HG03565 (cell line): ENCODE measurements around the gene TIMM23.
"Not testable (repeated sequence)": the region's sequence is repeated elsewhere in the genome, so short reads cannot be mapped to it uniquely, and the experiment has no call there.

Experiments
- ATAC-seq: cut with Tn5 transposase; IDR thresholded peaks from one replicate; pipeline ENCODE4 v1.9.1; 2021; ENCODE audit warnings: mild to moderate bottlenecking, moderate library complexity; ENCODE audit not compliant: unreplicated experiment

TIMM23 gene

GRCh38 chr10:45985590-45985989 lies 13.3 kb downstream of the TIMM23 start:
- ATAC-seq, result not testable (repeated sequence)

DNA sequence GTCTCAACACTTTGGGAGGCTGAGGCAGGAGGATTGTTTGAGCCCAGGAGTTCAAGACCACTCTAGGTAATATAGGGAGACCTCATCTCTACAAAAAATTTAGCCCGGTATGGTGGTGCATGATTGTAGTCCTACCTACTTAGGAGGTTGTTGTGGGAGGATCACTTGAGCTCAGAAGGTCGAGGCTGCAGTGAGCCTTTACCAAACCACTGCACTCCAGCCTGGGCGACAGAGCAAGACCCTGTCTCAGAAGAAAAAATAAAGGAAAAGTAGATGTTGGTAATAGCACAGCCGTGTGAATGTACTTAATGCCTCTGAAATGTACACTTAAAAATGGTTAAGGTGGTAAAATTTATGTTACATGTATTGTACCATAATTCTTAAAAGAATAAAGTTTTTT lies 25.3 kb downstream of the TIMM23 start:
- no peak for ATAC-seq

- ATAC-seq, result no peak
Measured at GRCh38 chr10:45997994-45998763, 25.9 kb downstream of the TIMM23 start.

- not testable (repeated sequence) for ATAC-seq
Measured at GRCh38 chr10:45999955-46000354, 27.7 kb downstream of the TIMM23 start.

DNA sequence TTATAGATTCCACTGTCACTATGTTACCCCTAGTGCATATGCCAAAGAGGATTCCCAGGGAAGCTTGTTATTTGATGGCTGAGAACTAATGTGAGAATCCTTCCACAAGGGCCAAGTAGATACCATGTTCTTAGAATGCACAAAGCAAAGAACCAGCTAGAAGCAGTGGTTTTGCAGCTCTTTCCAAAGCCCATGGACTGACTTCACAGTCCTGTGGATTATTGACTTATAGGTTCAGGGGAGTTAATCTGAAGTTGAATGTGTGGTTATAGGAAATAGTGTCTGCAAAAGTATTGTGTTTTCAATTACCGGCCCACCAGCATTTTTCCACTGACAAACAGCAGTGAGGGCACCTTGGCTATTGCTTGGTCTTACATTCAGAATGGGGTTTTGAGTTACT lies 28.2 kb downstream of the TIMM23 start:
- ATAC-seq, result no peak

DNA sequence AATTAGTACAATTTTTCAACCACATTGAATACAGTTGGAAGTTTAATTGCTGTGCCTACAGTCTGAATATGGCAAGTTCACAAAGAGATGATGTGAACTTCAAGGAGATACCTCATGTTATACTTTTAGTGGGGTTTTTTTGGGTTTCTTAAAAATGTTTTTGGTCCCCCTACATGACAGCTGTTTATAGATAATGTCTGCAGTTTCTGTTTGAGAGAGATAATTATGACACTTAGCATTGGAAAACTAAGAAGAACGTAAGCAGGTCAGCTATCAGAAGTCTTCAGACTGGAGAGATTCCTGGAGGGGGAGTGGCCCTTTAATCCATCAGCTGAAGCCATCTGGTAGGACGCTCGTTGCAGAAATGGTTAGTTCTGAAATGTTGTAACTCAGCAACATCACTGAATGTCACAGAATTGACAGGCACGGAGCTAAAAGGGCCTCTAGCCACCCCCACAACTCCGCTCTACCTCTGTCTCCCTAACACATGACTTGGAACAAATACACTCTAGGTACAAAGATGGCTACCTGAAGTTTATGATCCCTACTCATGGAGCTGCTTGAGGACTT lies 29.0 kb downstream of the TIMM23 start:
- no peak for ATAC-seq

DNA sequence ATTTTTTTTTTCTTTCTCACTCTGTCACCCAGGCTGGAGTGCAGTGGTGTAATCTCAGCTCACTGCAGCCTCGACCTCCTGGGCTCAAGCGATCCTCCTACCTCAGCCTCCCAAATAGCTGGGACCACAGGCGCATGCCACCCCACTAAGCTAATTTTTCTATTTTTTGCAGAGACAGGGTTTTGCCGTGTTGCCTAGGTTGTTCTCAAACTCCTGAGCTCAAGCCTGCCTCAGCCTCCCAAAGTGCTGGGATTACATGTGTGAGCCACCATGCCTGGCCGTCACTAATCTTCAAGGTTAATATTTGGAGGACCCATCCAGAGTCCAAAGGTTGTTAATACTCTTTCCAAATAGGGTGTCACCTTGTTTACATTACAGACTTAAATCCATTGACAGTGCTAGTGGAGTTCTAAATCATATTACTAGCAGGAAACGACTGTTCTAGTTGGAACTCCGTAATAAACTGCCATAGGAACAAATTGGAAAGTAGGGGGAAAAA lies 29.9 kb downstream of the TIMM23 start:
- not testable (repeated sequence) for ATAC-seq

GRCh38 chr10:46002916-46003693 lies 30.8 kb downstream of the TIMM23 start:
- ATAC-seq, result no peak

DNA sequence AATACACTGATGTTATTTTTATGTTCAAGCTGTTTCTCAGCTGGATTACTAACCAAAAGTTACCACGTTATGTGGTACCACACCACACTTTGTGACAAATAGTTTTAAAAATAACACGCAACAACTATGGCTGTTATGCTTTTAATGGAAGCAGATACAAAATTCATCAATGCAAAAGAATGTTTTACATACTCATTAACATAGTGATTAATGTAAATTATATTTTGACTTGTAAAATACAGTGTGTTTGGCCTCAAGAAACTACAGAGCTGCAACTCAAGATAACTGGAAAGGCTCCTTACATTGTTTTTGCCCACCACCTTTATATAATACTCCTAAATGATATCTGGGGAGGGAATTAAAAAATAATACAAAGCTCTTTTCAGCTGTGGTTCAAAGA lies 32.7 kb downstream of the TIMM23 start:
- ATAC-seq, result no peak

DNA sequence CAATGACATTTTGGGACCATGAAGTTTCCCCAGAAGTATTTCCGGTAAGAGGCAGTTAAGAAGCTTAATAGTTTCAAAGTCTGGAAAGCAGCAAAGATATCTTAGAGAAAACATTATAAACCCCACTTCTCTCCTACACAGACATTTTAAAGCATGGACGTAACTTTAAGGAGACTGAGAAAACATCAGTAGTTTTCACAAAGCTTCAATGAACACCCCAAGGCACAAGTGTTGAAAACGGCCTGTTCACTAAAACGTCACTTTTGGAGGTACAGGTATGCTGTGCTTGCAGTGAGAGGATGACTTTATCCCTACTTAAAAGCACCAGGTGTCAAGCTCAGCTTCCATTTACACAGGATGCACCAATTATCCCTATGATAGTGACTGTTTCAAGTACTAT lies 33.1 kb downstream of the TIMM23 start:
- ATAC-seq, result no peak

GRCh38 chr10:46006219-46006618 lies 33.9 kb downstream of the TIMM23 start:
- ATAC-seq, result no peak

DNA sequence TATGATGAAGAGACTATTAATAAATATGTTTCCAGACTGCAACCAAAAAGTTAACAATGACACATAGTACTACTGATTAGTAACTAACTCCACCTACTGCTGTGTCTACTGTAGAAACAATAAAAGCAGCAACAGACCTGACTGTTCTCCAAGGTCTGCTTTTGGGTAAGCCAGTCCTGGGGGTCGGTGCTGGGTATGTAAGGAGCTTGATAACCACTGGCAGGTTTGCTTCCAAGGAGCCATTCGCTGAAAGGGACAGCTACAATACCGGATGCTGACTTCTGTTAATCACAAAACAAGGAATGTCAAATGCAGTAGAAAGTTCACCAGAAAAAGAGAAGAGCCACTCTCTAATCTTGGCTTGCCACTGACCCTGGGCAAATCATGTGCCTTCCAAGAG lies 40.5 kb downstream of the TIMM23 start:
- no peak for ATAC-seq

- no peak for ATAC-seq
Measured at GRCh38 chr10:46014206-46014605, 41.9 kb downstream of the TIMM23 start.

DNA sequence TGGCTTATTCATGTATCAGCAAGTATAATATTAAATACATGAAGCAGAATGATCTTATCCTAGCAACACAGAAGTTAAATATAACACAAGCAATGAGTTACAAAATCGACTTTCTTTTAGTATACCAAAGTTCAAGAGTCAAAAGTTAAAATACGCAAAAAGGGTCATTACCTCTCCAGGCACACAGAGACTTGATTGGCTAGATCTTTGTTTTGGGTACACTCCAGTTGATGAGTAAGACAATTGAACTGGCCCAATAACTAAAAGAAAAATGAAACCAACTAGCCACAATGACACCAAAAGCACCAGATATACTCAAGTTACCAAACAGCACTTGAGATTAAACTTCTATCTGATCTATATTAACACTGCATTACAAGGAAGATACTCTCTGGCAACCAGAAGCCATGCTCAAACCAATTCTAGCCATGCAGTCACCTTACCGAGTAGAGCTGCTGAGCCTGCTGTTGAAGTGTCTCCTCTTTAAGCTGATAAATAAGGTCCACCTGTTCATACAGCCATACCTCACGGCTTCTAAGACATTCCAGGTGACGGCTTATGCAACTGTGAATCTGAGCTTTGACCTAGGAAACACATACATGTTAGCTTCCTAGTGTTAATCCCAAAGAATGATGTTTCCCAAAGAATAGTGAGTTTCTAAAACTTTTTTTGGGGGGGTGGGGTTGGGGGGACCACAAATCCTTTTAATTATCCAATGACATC lies 42.6 kb downstream of the TIMM23 start:
- ATAC-seq, result no peak

DNA sequence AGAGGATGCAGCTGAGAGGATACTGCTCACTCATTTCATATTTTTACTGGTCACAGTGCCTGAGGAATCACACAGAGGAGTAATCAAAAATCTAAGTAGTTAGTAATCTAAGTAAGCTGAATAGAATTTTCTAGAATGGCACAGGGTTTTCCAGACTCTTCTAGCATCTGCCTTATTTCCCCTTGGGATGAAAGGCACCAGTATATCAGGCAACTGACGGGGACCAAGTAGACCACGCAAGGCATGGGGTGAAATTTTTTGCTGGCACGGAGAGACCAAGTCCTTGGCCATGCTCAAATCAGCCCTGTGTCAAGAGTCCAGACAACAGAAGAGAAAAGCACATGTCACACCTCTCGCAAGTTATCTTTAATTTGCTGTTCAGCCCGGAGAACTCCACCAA lies 43.9 kb downstream of the TIMM23 start:
- no peak for ATAC-seq

- ATAC-seq, result no peak
Measured at GRCh38 chr10:46016811-46017210, 44.5 kb downstream of the TIMM23 start.

DNA sequence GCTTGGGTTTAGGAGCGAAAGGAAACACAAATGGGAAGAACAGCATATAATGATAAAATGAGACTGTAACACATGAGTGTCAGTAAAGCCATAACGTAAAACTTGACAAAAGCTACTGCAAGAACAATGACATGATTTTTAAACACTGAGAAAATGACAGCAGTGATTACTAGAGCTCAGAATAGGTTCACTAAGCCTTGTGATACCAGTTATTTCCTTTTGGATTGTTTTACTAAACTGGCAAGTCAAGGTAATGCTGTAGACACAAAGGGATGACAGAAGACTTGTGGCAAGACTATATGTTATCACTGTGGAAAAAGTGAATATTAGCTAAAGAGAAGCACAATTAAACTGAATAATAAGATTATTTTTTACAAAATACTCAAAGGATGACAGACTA lies 45.4 kb downstream of the TIMM23 start:
- no peak for ATAC-seq

GRCh38 chr10:46018453-46019176 lies 46.3 kb downstream of the TIMM23 start:
- no peak for ATAC-seq

DNA sequence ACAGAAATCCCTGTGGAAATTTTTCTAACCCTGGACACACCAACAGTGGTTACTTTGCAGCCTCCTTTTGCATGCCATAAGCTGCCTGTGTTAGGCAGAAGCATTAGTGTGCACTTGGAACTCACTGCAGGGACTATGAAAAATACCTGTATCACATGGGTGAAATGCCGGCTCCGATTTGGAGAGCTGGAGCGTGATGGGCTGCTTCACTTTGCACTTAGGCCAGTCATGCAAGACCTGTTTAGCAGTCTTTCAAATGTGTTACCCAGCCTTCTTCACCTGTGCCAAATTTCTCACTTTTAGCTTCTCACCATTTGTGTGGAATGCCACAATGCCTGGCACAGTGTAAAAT lies 46.9 kb downstream of the TIMM23 start:
- ATAC-seq, result no peak

GRCh38 chr10:46019569-46020343 lies 47.5 kb downstream of the TIMM23 start:
- no peak for ATAC-seq
